ENCODE measurements around the gene DPYSL5. TPM values are rescaled to one million over a fixed set of nuclear protein-coding genes. Genes with fewer than 3 reads are reported as not detected.

Gene DPYSL5
- total and polyA plus RNA-seq, 2 of the 8 experiments (the other 6 are each of a cell fraction or from before 2014, with no cell fraction given): 11.9 to 16.4 TPM

DNA sequence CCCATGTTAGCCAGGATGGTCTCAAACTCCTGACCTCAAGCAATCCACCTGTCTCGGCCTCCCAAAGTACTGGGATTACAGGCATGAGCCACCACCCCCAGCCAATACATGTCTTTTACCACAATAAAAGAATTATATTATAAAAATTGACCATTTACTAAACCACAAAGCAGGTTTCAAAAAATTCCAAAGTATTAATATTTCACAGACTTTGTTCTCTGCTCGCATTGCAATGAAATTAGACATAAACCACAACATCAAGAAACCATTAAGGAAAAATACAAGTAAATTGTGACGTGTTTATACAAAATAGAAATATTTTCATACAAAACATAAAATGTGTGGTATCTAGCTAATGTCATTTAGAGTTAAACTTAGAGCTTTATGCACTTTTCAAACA is 109.1 kb downstream of the DPYSL5 start (continued):
- TF ChIP-seq, protein P1, sequence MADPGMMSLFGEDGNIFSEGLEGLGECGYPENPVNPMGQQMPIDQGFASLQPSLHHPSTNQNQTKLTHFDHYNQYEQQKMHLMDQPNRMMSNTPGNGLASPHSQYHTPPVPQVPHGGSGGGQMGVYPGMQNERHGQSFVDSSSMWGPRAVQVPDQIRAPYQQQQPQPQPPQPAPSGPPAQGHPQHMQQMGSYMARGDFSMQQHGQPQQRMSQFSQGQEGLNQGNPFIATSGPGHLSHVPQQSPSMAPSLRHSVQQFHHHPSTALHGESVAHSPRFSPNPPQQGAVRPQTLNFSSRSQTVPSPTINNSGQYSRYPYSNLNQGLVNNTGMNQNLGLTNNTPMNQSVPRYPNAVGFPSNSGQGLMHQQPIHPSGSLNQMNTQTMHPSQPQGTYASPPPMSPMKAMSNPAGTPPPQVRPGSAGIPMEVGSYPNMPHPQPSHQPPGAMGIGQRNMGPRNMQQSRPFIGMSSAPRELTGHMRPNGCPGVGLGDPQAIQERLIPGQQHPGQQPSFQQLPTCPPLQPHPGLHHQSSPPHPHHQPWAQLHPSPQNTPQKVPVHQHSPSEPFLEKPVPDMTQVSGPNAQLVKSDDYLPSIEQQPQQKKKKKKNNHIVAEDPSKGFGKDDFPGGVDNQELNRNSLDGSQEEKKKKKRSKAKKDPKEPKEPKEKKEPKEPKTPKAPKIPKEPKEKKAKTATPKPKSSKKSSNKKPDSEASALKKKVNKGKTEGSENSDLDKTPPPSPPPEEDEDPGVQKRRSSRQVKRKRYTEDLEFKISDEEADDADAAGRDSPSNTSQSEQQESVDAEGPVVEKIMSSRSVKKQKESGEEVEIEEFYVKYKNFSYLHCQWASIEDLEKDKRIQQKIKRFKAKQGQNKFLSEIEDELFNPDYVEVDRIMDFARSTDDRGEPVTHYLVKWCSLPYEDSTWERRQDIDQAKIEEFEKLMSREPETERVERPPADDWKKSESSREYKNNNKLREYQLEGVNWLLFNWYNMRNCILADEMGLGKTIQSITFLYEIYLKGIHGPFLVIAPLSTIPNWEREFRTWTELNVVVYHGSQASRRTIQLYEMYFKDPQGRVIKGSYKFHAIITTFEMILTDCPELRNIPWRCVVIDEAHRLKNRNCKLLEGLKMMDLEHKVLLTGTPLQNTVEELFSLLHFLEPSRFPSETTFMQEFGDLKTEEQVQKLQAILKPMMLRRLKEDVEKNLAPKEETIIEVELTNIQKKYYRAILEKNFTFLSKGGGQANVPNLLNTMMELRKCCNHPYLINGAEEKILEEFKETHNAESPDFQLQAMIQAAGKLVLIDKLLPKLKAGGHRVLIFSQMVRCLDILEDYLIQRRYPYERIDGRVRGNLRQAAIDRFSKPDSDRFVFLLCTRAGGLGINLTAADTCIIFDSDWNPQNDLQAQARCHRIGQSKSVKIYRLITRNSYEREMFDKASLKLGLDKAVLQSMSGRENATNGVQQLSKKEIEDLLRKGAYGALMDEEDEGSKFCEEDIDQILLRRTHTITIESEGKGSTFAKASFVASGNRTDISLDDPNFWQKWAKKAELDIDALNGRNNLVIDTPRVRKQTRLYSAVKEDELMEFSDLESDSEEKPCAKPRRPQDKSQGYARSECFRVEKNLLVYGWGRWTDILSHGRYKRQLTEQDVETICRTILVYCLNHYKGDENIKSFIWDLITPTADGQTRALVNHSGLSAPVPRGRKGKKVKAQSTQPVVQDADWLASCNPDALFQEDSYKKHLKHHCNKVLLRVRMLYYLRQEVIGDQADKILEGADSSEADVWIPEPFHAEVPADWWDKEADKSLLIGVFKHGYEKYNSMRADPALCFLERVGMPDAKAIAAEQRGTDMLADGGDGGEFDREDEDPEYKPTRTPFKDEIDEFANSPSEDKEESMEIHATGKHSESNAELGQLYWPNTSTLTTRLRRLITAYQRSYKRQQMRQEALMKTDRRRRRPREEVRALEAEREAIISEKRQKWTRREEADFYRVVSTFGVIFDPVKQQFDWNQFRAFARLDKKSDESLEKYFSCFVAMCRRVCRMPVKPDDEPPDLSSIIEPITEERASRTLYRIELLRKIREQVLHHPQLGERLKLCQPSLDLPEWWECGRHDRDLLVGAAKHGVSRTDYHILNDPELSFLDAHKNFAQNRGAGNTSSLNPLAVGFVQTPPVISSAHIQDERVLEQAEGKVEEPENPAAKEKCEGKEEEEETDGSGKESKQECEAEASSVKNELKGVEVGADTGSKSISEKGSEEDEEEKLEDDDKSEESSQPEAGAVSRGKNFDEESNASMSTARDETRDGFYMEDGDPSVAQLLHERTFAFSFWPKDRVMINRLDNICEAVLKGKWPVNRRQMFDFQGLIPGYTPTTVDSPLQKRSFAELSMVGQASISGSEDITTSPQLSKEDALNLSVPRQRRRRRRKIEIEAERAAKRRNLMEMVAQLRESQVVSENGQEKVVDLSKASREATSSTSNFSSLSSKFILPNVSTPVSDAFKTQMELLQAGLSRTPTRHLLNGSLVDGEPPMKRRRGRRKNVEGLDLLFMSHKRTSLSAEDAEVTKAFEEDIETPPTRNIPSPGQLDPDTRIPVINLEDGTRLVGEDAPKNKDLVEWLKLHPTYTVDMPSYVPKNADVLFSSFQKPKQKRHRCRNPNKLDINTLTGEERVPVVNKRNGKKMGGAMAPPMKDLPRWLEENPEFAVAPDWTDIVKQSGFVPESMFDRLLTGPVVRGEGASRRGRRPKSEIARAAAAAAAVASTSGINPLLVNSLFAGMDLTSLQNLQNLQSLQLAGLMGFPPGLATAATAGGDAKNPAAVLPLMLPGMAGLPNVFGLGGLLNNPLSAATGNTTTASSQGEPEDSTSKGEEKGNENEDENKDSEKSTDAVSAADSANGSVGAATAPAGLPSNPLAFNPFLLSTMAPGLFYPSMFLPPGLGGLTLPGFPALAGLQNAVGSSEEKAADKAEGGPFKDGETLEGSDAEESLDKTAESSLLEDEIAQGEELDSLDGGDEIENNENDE (IDR thresholded peaks at IDR 0.05; ENCODE audit: insufficient replicate concordance, low read length): no peak
- TF ChIP-seq CEBPB (IDR thresholded peaks at IDR 0.05; ENCODE audit: low read depth, low read length): no peak
- no peak for TF ChIP-seq TAF7 (optimal IDR thresholded peaks at IDR 0.05; ENCODE audit: borderline replicate concordance, low read depth, low read length)
- no peak for TF ChIP-seq SP1 (IDR thresholded peaks at IDR 0.05; ENCODE audit: low read depth, low read length)
